RPMI8226 (cell line): ENCODE data around the gene CFAP299.

Experiments used
- DNase-seq: peaks from one replicate; pipeline ENCODE4 v3.0.0-alpha.2; 2015

Gene CFAP299

DNA sequence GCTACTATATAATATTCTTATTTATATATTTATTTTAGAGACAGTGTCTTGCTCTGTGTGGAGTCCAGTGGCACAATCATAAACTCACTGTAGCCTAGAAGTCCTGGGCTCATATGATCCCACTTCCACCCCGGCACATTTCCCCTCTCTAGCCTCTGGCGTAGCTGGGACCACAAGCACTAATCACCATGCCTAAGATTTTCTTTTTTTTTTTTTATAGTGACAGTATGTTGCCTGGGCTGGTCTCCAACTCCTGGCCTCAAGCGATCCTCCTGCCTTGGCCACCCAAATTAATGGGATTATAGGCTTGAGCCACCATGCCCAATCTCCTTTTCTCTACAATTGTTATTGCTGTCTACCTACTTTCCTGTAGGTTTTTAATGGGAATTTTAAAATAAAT lies 620.9 kb downstream of the CFAP299 start:
- no peak for DNase-seq

DNA sequence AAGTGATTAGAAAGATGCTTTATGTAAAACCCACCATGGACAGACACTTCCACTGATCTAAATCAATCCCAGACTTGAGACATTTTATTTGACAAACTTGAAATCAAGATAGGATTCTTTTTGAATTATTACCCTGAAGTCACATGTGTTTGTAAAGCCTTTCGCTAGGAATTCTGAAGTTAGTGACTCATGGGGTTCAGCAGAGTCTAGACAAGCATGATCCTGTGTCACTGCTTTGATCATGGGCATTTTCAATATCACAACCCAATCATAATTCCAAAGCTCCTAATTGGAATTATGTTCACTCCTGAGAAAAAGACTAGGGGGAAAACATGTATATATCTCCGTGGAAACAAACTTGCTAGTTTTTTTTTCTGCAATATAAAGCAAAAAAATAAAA lies 627.5 kb downstream of the CFAP299 start:
- DNase-seq: no peak

DNA sequence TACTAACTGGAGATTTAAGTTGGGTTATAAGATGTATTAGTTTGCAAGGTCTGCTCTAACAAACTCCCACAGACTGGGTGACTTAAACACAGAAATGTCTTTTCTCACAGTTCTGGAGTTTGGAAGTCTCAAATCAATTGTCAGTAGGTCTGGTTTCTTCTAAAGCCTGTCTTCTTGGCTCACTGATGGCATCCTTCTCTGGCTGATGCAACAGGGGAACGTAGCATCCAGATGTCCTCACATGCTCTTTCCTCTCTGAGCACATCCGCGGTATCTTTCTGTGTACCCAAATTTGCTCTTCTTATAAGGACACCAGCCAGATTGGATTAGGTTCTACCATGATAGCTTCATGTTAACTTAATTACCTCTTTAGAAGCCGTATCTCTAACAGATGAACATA lies 631.8 kb downstream of the CFAP299 start:
- DNase-seq: no peak

DNA sequence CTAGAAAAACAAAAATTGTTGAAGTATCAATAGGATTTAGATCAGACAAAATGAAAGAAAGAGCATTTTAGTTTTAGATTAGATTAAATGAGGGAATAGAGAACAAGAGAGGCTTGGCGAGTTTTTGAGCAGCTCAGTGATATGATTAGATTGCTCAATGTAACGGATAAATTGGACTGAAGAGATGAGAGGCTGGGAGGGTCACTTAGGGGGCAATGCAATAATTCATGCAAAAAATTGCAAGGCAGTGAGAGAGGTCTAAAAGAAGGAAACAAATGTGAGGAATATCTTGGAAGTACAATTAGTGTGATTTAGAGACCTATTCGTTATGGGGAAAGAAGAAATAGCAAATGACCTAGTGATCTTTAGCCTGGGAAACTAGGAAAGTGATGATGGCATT lies 644.7 kb downstream of the CFAP299 start:
- DNase-seq: no peak

DNA sequence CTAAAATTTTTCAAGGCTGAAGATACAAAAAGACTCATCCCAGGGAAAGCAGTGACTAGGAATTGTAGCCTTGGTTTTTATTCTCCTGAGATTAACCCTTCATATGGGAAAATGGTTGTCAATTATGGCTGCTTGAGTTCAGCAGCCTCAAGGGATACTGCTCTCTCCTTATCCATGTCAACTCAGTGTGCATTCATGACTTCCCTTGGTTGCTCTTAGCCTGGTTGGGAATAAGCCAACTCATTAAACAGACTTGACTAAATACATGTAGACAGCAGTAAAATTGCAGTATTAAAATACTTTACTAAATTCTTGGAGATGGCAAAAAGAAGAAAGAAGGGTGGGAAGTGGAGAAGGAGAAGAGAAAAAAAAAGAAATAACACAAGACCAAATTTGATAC lies 650.5 kb downstream of the CFAP299 start:
- DNase-seq: no peak

DNA sequence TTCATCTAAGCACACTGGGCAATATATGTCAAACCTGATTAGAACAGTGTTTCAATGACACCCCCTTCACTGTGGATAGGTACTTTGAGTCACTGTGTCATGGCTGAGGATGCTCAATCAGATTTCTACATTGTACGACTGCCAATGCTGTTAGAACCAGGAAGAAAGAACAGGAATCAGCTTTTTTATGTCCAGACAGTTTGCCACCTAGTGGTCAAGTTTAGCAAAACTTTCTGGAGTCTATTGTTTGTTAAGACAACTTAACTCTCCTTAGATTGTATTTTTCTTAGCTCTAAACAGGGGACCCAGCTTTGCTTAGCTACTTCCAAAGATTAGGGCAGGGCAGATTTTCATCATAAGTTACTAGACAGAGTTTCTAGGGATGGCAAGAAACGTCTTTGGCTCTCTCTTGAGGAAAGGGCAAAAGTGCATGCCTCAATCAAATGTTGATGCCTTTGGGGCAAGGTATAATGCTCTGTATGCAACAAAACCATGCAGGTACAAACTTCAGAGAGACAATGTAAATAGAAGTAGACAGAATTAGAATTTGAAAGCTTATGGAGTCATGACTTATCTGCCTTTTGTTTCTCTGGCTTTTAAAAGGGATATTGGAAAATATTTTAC lies 654.5 kb downstream of the CFAP299 start:
- peak; percentile 49 for DNase-seq

DNA sequence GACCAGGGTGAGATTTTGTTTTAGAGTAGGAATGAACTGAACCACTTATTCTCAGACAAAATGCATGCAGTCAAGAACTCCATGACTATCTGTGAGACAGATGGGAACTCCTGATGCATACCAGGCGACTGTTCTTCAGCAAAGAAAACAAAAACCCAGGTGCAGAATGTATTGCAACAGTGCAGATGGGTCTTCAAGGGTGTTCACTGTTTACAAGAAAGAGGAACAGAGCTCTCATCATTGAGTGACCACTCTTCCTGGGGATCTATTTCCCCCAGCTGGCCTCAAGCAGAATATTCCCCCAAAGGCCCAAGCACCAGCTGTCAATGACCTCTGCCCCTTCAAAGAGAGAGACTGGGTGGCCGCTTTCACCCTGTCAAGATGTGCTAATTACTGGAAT lies 655.3 kb downstream of the CFAP299 start:
- DNase-seq: no peak

DNA sequence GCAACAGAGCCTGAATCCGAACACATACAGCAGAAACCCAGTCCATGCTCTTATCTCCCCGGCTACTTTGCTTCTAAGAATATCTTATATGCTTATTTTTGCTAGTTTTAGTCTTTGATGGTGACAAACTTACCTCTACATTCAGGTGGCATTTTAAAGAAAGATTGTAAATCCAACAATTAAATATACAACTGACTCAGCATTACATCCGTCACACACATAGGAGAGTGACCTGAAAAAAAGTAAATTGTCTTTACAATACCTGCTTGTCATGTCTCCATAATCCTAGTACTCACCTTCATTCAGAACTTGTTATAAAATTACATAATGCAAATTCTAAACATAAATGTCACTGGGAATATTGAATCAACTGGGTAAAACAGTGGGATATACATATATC lies 664.4 kb downstream of the CFAP299 start:
- DNase-seq: no peak

DNA sequence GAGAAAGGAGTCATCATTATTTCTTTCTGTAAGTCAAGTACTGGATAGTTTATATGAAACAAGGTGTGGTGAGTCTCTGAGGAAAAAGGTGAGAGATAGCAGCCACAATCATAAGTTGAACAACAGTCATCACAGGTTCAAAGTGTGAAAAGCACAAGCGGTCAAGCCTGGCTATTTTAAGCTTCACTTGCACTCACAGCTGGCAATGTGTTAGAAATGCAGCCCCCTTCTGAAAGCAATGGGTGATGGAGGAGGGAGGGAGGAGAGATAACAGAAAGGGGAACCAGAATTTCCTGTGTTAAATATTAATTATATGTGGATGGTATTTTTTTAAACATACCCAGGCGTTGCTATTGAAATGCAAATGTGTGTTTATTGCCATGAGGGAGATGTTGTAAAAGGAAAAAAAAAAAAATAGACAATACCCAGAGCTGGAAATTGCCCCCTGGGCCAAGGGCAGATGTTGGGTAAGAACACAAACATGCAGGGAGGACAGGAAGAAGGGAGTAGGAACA lies 668.1 kb downstream of the CFAP299 start:
- no peak for DNase-seq

DNA sequence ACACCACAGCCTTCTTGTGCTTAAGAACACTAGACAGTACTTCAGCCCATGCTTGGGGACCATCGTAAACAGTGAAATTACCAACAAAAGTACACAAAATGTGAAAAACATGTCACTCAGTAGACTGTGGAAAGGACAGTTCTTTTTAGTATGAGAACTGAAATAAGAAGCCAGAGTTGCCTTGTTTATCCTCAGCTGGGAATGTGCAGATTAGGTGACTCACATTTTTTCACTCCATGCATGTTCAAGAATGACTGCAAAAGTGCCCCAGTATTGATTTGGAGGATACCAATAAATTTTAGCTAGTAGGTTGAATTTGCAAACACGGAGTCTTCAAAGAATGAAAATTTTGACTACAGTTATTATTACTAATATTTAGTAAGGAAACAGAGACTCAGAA lies 671.9 kb downstream of the CFAP299 start:
- DNase-seq: no peak
